GM19025 (cell line): ENCODE results near the gene WNT16.
A peak's percentile ranks its signal among the peaks of the same experiment; 100 is the strongest.
"Not testable (repeated sequence)": the region's sequence is repeated elsewhere in the genome, so short reads cannot be mapped to it uniquely, and the experiment has no call there.

Experiments
- ATAC-seq: cut with Tn5 transposase; IDR thresholded peaks from one replicate; pipeline ENCODE4 v1.9.1; 2021; ENCODE audit warnings: mild to moderate bottlenecking, low read depth, moderate library complexity; ENCODE audit not compliant: unreplicated experiment

WNT16 gene

GRCh38 chr7:121328508-121329190, at the start of gene WNT16:
Gene WNT16 (plus strand): TSS chr7:121329000. CDS start chr7:121329293, 293 bp downstream.
- ATAC-seq: no peak

DNA sequence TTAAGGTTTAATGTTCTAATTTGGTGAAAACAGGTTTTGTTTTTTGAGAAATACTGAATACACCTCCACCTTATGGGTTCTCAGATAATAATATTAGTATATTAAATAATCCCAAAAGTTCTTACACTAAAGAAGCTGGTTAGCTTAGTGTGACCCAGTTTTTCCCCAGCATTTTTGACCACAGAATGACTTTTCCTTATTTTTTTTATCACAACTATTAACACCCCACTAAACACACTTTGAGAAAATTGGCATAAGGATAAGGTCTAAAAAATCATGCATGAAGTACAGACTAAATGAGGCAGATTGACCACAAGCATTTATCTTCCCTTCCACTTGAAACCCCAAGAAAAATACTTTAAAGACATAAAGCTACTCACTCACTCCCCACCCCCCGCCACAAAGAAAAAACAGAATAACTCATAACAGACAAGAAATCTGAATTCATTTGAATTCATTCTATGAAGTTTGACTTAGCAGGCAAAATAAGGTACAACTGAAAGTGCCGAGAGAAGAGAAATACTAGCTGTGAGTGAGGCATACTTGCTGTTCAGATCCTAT, 49.7 kb upstream of the WNT16 start:
- ATAC-seq: no peak

- no peak for ATAC-seq
Observed at GRCh38 chr7:121279822-121280221, 49.0 kb upstream of the WNT16 start.

GRCh38 chr7:121280656-121281055, 48.1 kb upstream of the WNT16 start:
- no peak for ATAC-seq

GRCh38 chr7:121282129-121282528, 46.7 kb upstream of the WNT16 start:
- no peak for ATAC-seq

DNA sequence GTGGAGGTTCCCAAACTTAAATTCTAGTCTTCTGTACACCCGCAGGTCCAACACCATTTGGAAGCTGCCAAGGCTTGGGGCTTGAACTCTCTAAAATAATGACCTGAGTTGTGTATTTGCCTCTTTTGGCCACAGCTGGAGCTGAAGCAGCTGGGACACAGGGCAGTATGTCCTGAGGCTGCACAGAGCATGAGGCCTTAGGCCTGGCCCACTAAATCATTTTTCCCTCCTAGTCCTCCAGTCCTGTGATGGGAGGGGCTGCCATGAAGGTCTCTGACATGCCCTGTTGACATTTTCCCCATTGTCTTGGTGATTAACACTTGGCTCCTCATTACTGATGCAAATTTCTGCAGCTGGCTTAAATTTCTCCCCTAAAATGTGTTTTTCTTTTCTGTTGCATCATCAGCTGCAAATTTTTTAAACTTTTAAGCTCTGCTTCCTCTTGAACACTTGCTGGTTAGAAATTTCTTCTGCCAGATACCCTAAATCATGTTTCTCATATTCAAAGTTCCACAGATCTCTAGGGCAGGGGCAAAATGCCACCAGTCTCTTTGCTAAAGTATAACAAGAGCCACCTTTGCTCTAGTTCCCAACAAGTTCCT, 43.6 kb upstream of the WNT16 start:
- ATAC-seq: no peak

DNA sequence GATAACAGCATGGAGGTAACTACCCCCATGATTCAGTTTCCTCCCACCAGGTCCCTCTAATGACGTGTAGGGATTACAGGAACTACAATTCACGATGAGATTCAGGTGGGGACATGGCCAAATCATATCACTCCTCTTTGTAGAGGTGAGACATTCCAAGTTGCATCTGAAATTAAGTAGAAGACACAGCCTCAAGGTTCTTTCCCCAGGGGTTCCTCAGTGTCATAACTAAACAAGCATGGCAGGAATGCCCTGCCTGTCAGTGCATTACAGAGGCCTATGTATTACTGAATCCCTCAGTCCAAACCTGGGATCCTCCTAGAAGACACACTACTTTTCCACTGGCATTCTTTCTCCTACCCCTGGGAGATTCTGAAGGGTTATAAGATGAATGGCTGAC, 42.6 kb upstream of the WNT16 start:
- no peak for ATAC-seq

GRCh38 chr7:121286742-121287734, 41.8 kb upstream of the WNT16 start:
- no peak for ATAC-seq

DNA sequence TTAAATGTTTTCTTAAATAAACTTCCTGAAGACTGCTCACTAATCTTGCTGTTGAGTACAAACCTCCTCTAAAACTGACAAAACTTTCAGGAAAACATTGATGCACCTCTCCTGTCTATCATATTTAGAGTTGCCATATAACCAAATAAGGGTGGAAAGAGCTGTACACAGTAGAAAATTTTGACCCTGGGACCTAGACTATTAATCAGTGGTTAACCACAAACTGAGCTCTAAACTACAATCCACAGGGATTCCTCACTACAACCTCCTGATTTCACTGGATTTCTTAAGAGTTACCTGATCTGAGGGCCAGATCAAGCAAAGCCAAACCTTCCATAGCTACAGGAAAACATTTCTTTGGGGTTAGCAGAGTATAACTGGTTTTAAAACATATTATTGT, 39.9 kb upstream of the WNT16 start:
- ATAC-seq: no peak

GRCh38 chr7:121289930-121290329, 38.9 kb upstream of the WNT16 start:
- not testable (repeated sequence) for ATAC-seq

DNA sequence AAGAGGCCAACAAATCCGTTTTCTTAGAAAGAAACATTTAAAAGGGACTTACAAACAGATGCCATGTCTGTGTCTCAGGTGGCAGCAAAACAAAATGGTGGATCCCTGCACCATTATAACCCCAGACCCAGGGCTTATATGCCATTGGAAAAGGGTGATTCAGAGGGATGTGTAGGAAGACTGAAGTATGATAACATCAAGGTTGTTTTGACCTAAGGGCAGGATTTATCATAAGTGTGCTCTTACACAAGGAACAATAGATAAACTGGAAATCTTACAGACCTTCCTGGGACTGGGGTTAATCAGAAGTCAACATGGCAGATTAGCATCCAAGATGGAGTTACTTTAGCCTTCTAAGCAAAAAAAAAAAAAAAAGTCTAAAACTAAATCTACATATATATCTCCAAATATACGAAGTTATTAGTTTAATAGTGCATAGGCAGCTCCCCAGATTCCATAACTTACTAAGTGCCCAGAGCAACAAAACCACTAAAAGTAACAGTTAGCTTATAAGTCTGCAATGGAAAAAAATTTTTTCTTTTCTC, 34.3 kb upstream of the WNT16 start:
- no peak for ATAC-seq

- ATAC-seq: no peak
Observed at GRCh38 chr7:121297843-121298242, 31.0 kb upstream of the WNT16 start.

- no peak for ATAC-seq
Observed at GRCh38 chr7:121298831-121299239, 30.0 kb upstream of the WNT16 start.

DNA sequence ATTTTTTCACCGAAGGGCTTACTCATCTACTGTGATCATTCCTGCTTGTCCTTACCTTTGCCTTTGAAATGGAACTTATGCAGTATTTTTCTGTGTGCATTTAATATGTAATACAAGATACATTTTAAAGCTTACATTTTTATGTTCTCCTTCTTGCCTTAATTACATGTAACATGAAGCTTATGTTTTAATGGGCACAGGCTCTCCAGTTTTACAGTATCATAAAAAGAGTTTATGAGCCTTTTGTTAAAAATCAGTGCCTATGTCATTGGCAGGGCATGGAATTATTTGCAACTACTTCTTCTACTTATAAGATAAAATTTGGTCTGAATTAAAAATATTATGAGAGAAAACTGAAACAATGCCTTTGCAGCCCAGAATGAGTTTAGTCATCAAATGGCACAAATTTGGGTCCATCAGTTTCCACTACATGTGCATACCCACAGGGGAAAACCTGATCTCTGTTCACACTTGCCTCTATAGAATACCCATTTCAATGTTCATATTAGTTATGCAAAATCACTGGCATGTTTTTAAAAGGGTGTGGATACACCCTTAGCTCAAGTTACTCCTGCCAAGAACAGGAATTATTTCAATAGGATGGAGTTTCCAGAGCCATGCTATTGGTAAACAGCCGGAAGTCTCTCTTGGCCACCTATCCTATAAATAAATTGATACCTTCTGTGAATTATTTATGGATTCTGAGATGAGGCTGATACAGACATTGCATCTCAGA, 27.9 kb upstream of the WNT16 start:
- no peak for ATAC-seq

GRCh38 chr7:121301446-121302213, 27.2 kb upstream of the WNT16 start:
- ATAC-seq: no peak

DNA sequence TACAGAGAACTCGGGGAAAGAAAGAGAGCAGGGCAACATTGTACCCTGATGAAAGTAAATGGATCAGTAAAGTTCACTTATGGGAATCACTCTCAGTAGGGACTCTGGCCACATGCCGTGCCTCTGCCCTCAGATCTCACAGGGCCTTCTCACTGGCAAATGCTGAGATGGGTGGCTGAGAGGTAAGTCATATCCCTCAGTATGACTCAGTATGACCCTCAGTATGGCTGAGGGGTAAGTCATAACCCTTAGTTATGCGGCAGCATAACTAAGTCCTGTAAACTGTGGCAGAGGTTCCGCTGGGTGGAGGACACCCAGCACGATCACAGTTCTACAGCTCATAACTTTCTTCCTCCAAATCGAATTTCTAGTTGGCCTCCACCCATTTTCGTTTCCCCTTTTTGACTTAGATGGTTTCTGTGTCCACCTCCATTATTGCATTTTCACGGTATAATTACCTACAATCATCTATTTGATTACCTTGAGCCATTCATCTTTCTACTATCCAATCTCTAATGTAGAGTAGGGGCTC, 26.5 kb upstream of the WNT16 start:
- peak; percentile 90 for ATAC-seq

DNA sequence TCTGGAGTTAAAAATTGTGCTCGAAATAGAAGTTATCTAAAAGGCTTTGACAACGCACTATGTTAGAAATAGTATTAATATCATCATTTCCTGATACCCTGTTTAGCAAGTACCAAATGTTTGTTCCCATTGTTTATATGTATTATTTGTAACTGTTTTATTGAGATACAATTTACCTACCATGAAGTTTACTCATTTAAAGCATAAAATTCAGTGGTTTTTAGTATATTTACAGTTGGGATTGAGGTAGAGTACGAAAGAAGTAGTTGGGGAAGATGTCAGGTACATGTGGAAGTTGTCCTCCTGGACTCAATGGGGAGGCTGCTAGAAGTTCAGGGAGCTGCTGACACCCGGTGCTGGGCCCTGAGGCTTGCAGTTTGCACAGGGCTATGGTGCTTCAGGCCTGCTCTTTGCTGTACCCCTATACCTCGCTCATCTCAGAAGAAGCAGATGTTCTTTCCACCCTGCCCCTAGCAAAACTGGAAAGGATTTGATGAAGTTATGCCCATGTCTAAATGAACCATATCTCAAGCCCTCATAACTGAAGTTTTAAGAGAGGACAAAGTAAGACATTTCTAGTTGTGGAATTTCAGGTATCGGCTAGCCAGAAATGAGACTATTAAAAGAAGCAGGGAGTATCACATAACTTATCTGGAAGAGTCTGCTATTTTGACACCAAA, 25.2 kb upstream of the WNT16 start:
- ATAC-seq: no peak

DNA sequence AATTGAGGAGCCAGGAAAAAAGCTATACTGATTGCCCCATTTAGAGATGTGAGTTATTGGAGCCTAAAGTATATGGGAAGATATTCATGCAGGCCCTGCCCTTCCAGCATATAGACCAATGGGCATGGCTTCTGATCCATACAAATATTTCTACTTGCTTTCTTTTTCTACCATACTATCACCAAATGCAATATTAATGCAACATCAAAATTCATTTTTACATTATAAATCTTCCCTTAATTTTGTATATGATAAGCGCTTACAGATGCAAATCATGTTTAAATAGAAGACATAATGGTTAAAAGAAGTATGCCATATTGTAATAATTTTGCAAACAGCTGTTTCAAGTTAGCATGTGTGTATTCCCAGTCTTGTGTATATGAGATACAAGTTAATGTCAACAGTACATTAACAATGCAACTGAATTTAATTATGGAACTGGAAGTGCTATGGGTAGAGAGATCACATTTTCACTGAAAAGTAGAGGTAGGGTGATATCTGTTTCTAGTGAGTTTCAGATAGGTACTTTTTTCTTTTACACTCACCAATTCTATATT, 24.6 kb upstream of the WNT16 start:
- no peak for ATAC-seq
